ENCODE measurements around the gene TPM4. TPM values are rescaled to one million over a fixed set of nuclear protein-coding genes. Genes with fewer than 3 reads are reported as not detected.

Gene TPM4
- total RNA-seq, 2 experiments from 2014 or later: 327 to 328 TPM

DNA sequence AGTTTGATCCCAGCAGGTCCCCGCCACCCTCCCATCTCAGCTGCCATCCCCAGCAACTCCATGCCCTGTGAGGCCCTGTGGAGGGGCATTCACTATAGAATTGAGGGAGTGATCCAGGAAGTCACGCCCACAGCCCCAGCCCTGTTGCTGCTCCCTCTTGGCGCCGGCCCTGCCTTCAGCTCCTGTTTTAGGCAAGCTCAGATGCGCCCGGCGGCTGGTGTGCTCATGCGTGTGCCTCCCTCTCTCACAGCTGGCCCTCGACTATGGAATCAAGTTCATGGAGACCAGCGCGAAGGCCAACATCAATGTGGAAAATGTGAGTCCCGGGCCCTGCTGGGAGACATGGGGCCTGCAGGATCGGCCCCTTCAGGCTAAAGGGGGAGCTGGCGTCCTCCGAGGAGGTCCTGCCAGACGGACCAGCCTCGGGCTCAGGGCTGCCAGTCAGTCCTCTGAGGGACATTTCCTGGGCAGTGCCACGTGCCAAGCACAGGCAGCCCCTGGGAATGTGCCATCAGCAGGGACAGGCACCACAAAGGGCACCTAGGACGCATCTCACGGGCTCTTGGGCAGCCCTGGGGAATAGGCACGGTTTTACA, 51.6 kb downstream of the TPM4 start:
- ChIA-PET CTCF (interaction anchor here (1.0 kb wide), 1 partner anchor 65 kb away, joined by 3 read pairs; no protein-coding TSS in a partner anchor), POLR2A (interaction anchor here (0.6 kb wide), 1 partner anchor 10 kb away, joined by 3 read pairs; no protein-coding TSS in a partner anchor)

DNA sequence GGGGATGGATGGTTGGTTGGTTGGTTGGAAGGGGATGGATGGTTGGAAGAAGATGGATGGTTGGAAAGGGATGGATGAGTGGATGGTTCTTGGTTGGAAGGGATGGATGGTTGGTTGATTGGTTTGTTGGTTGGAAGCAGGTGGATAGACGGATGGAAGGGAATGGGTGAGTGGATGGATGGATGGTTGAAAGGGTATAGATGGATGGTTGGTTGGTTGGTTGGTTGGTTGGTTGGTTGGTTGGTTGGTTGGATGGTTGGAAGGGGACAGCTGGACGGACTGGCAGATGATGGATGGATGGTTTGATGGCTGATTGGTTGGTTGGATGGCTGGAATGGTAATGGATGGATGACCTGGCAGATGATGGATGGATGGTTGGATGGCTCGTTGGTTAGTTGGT, 55.4 kb downstream of the TPM4 start:
- POLR2A ChIA-PET: no interaction called here
- CTCF ChIA-PET: no interaction called here

DNA sequence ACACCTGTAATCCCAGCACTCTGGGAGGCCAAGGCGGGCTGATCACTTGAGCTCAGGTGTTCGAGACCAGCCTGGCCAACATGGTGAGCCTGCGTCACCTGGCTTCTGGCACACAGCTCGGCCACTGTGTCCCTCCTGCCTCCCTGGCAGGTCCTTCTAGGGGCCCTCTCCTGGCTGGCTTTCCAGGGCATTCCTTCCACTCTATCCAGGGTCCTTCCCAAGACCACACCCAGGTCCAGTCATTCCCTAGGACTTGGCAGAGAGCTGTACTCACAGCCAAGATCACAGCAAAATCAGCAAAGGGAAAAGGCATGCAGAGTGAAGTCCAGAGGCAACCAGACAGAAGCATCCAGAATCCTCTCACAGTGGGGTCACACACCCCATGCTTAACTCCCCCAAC, 57.5 kb downstream of the TPM4 start:
- ChIA-PET CTCF (no interaction called here), POLR2A (interaction anchor here (1.5 kb wide), 1 partner anchor 10 kb away, joined by 3 read pairs; the partner anchor contains the start of gene HSH2D)

DNA sequence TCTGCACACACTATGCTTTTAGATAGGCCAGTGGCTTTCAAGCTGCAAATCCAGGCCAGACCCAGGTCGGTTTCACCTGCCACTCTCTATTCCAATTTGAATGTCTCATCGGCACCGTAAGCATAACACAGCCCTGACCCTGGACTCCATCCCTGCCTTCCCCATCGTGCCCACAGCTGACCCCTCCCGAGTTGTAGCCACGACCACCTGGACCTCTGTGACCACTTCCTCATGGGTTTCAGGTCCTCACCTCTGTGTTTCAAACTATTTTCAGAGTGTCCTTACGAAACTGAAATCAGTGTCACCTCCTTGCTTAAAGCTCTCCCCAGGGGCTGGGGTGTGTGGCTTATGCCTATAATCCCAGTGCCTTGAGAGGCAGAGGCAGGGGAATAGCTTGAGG, 58.2 kb downstream of the TPM4 start:
- POLR2A ChIA-PET: interaction anchor here (0.6 to 1.5 kb wide), 2 partner anchors 9 to 667 kb away, joined by 3 read pairs; partner anchors contain the start of gene HSH2D
- CTCF ChIA-PET: no interaction called here

DNA sequence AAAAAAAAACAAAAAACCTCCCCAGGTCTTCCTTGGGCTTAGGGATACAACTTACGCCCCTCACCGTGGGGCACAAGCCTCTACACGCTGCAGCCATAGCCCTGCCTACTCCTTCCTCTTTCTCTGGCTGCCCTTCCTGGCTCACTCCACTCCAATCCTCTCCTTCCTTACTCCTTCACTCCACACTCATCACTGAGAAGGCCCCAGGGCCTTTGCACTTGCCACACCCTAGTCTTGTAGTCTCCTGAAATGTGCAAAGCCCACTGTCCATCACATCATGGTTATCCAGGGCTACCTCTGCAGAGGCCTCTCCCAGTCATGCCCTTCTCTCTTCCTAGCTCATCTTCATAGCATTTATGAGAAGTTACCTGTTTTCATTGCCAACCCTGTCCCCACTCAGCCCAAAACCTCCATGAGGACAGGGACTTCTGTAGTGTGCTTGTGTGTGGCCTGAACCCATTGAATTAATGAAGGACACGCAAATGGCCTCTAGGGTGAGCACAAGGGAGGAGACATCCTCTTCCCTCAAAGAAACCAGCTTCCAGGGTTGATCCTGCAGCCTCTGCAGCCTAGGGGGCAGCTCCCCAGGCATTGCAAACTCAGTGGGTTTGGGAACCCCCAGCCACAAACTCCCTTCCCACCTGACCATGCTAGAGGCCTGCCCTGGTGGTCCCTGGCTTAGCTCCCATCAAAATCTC, 59.3 kb downstream of the TPM4 start:
- ChIA-PET CTCF (no interaction called here), POLR2A (no interaction called here)

DNA sequence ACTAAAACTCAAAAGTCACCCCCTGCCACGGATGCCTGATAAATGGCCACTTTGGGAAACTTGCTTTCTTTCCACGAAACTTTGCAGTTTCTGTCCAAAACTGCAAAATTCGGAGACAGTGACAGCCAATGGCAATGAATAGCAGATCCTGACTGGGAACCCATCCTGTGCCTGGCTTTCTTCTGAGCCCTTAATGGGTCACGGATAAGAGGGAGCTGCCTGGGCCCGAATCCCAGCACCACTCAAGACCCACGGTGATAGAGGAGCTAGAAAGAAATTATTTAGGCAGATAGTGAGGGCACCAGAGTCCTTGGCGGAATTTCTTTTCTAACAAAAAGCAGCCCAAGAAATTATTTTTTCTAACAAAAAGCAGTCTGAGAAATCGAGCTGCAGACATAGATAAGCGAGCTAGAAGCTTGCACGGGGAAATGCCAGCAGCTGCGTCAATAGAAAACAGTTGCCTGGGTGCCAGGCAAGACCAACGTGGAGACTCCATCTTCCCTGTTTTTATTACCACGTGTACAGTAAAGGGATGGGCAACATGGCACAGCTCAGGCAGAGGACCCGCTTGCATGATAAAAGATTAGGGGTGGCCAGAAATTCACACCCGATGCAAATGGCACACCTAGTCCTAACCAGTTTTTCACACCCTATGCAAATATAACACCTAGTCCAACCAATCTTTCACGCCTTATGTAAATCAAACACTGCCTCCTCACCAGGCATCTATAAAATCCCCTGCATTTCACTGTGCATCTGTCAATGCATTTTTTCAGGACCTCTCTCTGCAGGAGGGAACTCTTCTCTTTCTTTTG, 60.1 kb downstream of the TPM4 start:
- POLR2A ChIA-PET: interaction anchor here (0.6 kb wide), 1 partner anchor 241 kb away, joined by 7 read pairs; no protein-coding TSS in a partner anchor
- CTCF ChIA-PET: no interaction called here

DNA sequence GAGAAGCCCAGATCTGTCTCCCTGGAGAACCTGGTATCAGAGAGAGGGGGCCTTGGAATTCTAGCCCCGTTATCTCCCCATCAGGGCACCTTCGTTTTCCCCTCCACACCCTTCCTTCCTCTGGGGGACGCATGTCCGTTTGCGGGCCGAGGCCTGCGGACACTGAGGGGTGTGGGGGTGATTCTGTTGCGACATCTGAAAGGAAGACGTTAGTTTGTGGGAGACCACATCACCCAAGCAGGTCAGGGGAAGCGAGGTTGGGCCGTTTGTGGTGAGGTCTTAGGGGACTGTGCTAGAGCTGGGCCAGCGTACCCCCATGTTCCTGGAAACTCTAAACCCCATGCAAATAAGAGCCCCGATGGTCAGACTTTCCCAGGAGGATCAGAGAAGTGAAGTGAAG, 63.5 kb downstream of the TPM4 start:
- ChIA-PET POLR2A (no interaction called here), CTCF (interaction anchor here (1.0 to 1.2 kb wide), 2 partner anchors 11 to 29 kb away, joined by 3 read pairs; no protein-coding TSS in a partner anchor)

DNA sequence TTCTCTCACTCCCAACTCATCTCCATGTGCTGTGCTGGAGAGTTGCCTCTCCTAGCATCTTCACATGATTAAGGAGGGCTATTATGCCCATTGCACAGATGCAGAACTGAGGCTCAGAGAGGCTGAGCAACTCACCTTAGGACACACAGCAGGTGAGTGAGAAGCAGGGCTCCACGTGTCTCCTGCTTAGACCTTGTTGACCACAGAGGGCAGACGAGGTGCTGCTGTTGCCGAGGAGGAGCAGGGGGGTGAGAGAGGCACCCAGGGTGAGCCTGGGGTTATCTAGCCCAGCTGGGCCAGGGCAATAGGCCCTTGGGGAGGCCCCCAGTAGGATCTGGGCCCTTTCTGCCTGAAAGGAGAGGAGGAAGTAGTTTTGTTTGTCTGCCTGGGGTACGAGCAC, 64.7 kb downstream of the TPM4 start:
- CTCF ChIA-PET: interaction anchor here (1.1 kb wide), 1 partner anchor 63 kb away, joined by 3 read pairs; no protein-coding TSS in a partner anchor
- POLR2A ChIA-PET: no interaction called here

DNA sequence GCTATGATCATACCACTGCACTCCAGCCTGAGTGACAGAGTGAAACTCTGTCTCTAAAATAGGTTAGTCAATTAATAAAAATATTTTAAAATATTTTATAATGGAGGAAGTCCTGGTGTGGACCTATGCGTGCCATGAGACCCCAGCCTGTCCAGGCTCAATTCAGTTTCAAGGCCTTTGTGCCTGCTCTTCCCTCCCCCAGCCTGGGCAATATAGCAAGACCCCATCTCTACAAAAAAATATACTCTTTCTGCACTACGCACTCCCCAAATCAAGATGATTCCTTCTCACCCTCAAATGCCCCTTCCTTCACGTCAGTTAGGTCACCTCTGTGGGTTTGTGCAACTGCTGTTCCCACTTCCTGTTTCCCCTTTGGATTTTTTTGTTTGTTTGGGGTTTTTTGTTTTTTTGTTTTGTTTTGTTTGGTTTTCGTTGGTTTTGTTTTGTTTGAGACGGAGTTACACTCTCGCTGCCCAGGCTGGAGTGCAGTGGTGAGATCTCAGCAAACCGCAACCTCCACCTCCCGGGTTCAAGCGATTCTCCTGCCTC, 65.8 kb downstream of the TPM4 start:
- POLR2A ChIA-PET: no interaction called here

DNA sequence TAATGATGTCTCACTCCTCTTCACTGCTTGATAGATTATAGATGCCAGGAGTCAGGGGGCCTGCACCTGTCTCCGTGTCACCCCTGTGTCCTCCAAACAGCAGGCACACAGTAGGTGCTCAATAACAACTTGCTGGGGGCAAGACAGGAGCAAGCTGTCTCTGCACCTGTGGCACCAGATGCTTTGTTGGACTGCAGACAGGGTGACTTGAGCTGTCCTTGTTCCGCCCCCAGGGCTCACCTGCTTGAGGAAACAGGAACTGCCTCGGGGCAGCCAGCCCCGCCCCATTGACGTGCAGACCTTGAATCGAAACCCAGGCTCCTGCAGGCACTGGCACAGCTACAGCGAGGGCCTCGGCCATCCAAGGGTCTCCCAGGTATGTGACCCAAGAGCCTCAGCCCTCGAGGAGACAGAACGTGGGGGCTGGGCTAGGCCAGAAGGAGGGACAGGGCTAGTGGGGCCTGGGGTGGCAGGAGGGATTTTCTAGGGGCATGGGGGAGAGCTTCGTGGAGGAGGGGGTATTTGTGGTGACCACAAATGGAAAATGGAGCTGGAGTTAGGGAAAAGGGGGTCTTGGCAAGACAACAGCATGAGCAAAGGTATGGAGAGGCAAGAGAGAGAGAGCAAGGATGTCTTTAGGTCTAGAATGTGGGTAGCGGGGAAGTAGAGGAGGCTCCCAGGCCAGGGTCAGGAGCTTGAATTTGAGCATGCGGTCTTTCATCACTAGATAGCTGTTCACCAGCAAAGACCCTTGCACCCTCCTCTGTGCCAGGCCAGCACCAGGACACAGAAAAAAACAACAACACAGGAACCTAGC, 67.3 kb downstream of the TPM4 start, which contains the start of gene HSH2D:
Gene HSH2D, plus strand, starts transcription at position 287 of the 817 bp plus-strand sequence. CDS start 5,066 bp downstream, outside the sequence.
- ChIA-PET POLR2A (interaction anchor here (0.7 to 2.1 kb wide), 4 partner anchors 10 to 73 kb away, joined by 3 to 7 read pairs (median 4); no protein-coding TSS in a partner anchor), CTCF (interaction anchor here (0.8 to 2.3 kb wide), 8 partner anchors 20 to 102 kb away, joined by 3 to 9 read pairs (median 3); partner anchors contain the start of gene FAM32A)

More for the DNA sequence above, 65.8 kb downstream of the TPM4 start:
- CTCF ChIA-PET: interaction anchor here (1.1 to 2.3 kb wide), 2 partner anchors 64 to 100 kb away, joined by 3 to 9 read pairs; no protein-coding TSS in a partner anchor

DNA sequence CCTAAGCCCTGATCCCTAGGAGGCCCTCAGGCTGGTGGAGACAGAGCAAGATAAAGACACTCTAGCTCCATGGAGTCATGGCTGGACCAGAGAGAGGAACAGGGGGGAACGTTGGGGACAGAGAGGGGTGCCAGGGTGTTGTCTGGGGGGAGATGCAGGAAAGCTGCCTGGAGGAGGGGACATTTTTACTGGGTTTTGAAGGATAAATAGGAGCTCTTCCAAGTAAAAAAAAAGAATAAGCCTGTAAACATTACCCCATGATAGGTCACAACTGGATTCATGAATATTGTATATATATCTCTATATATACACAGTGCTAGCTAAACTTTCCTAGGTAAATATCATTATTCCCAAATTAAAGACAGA, 67.9 kb downstream of the TPM4 start:
- ChIA-PET POLR2A (interaction anchor here (0.7 to 2.1 kb wide), 4 partner anchors 10 to 74 kb away, joined by 3 to 7 read pairs (median 4); no protein-coding TSS in a partner anchor), CTCF (interaction anchor here (0.8 to 2.3 kb wide), 9 partner anchors 20 to 102 kb away, joined by 3 to 9 read pairs (median 3); partner anchors contain the start of gene FAM32A)

DNA sequence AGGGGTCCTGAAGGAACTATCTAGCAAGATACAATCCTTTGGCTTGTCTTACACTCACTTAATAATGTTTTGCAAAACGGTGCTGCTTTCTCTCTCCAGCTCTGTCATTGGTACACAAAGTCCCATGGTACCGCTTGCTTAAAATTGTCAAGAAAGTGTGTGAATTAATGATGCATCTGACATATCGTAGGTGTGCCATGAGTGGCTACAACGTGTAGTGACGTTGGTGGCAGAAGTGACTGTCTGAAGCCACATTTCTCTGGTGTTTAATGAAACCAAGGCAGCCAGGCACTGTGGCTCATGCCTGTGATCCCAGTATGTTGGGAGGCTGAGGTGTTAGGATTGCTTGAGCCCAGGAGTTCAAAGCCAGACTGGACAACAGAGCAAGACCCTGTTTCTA, 69.8 kb downstream of the TPM4 start:
- CTCF ChIA-PET: no interaction called here
- POLR2A ChIA-PET: no interaction called here

DNA sequence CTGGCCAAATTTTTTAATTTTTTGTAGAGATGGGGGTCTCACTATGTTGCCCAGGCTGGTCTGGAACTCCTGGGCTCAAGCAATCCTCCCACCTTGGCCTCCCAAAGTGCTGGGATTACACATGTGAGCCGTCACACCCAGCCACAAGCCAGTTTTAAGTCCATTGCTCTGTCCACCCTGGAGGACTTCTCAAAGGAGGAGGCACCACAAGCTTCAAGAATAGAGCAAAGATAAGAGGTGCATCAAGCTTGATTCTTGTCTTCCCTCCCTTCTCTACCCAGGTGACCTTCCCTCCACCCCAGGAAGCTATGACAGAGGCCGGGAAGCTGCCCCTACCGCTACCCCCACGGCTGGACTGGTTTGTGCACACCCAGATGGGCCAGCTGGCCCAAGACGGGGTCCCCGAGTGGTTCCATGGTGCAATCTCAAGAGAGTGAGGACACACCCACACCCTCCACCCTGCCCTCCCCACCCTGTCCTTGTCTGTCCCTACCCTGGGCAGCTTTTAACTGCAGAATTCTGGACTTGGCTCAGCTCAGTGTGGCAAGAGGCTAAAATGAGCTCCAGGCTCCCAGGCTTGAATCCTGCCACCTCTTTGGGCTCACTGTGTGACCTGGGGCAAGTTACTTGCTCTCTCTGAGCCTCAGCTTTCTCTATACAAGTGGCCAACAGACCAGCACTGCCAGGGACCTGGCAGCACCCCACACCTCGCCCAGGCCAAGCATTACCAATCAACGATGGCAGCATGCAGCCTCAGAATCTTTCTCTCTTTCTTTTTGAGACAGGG, 72.3 kb downstream of the TPM4 start:
- ChIA-PET POLR2A (interaction anchor here (0.6 kb wide), 1 partner anchor 39 kb away, joined by 3 read pairs; no protein-coding TSS in a partner anchor), CTCF (interaction anchor here (1.0 kb wide), 1 partner anchor 34 kb away, joined by 4 read pairs; no protein-coding TSS in a partner anchor)

Other genes starting within 250 kb of the TPM4 start
- gene CYP4F2, start 178.4 kb upstream of the TPM4 start, total RNA-seq: under 1 TPM in 1 of 2 experiments, not detected in 1; 0.36 TPM
- gene CYP4F11, start 142.0 kb upstream of the TPM4 start, total RNA-seq: not detected
- gene OR10H4, start 127.5 kb upstream of the TPM4 start, total RNA-seq: not detected
- 100 to 1,000 TPM; 226 to 255 TPM for gene RAB8A, start 35.4 kb downstream of the TPM4 start, total RNA-seq
- 10 to 100 TPM; 11.8 to 13.6 TPM for gene HSH2D, start 67.2 kb downstream of the TPM4 start, total RNA-seq
- not detected for gene CIB3, start 97.0 kb downstream of the TPM4 start, total RNA-seq
- 10 to 100 TPM; 62.8 to 63.3 TPM for gene FAM32A, start 108.9 kb downstream of the TPM4 start, total RNA-seq
- 100 to 1,000 TPM; 107 to 109 TPM for gene AP1M1, start 121.4 kb downstream of the TPM4 start, total RNA-seq
- gene KLF2, start 248.3 kb downstream of the TPM4 start, total RNA-seq: under 1 TPM; 0.46 to 0.84 TPM

All from activated CD8-positive, alpha-beta memory T cell treated with anti-CD3 and anti-CD28 coated beads for 36 hours (primary cell).